ENCODE results near the gene HYAL1.
A peak's percentile ranks its signal among the peaks of the same experiment; 100 is the strongest.

The HYAL1 gene

GRCh38 chr3:50296721-50297383, 6.5 kb downstream of the HYAL1 start:
- no peak for DNase-seq (ENCODE audit: low spot score)
- TF ChIP-seq CTCF (IDR thresholded peaks at IDR 0.05; ENCODE audit: extremely low read depth, missing control alignments), result no peak

GRCh38 chr3:50295553-50296431, 7.6 kb downstream of the HYAL1 start:
- no peak for DNase-seq (ENCODE audit: low spot score)
- TF ChIP-seq CTCF (IDR thresholded peaks at IDR 0.05; ENCODE audit: extremely low read depth, missing control alignments), result no peak

- no peak for TF ChIP-seq CTCF (IDR thresholded peaks at IDR 0.05; ENCODE audit: extremely low read depth, missing control alignments)
Measured at GRCh38 chr3:50294492-50295403, 8.6 kb downstream of the HYAL1 start.

GRCh38 chr3:50294089-50294488, 9.3 kb downstream of the HYAL1 start:
- no peak for TF ChIP-seq CTCF (IDR thresholded peaks at IDR 0.05; ENCODE audit: extremely low read depth, missing control alignments)
- no peak for DNase-seq (ENCODE audit: low spot score)

More at GRCh38 chr3:50294492-50295403, 8.6 kb downstream of the HYAL1 start:
- no peak for DNase-seq (ENCODE audit: low spot score)

- DNase-seq (ENCODE audit: low spot score), result no peak
- no peak for TF ChIP-seq CTCF (IDR thresholded peaks at IDR 0.05; ENCODE audit: extremely low read depth, missing control alignments)
Measured at GRCh38 chr3:50293079-50293801, 10.1 kb downstream of the HYAL1 start.

- peak; percentile 96 for DNase-seq (ENCODE audit: low spot score)
- TF ChIP-seq CTCF (IDR thresholded peaks at IDR 0.05; ENCODE audit: extremely low read depth, missing control alignments), result no peak
Measured at GRCh38 chr3:50292159-50293078, 11.0 kb downstream of the HYAL1 start, which contains the start of gene IFRD2. Gene IFRD2 (minus strand): TSS chr3:50292429. CDS start chr3:50292274, 155 bp downstream.
